ENCODE results near the gene MSL3B.
A peak's percentile ranks its signal among the peaks of the same experiment; 100 is the strongest.

MSL3B gene

GRCh38 chr2:233867993-233868532 is at the start of gene MSL3B:
Gene MSL3B (minus strand): TSS chr2:233868386.
- no peaks in the 10 kb centered on the region for H3K9me3 ChIP-seq
- no peak within 1 kb of the TSS for H3K27ac ChIP-seq
- intact Hi-C loops (cut with DNase I; ENCODE audit: low total_unique reads) = no loop called here
- H3K27me3 ChIP-seq = peaks cover 0 to 1% of the 10 kb centered on the region in 2 donors
- peak within 1 kb of the TSS; percentile 41 to 54 for H3K4me3 ChIP-seq
- DNase-seq = no peak
- TF ChIP-seq CTCF (IDR thresholded peaks at IDR 0.05) = no peak
- H3K4me1 ChIP-seq = no peaks in the 10 kb centered on the region
- H3K36me3 ChIP-seq = no peaks in the 10 kb centered on the region

- Histone ChIP-seq H3K36me3 (no peaks in the 10 kb centered on the region), H3K4me1 (no peaks in the 10 kb centered on the region), H3K9me3 (no peaks in the 10 kb centered on the region), H3K4me3 (no peak within 1 kb of the TSS), H3K27me3 (no peaks in the 10 kb centered on the region), H3K27ac (no peak within 1 kb of the TSS)
- no peak for TF ChIP-seq CTCF (IDR thresholded peaks at IDR 0.05)
- intact Hi-C loops (cut with DNase I; ENCODE audit: low total_unique reads) = no loop called here
- no peak for DNase-seq
Observed at GRCh38 chr2:233917116-233917515, 48.9 kb upstream of the MSL3B start, which contains the start of gene TRPM8. Gene TRPM8 (plus strand): TSS chr2:233917373. CDS start chr2:233926538, 9,165 bp downstream.

GRCh38 chr2:233915128-233915527 is 46.9 kb upstream of the MSL3B start:
- DNase-seq = no peak
- Histone ChIP-seq H3K9me3 (no peaks in the 10 kb centered on the region), H3K4me3 (no peak overlapping the region), H3K4me1 (no peaks in the 10 kb centered on the region), H3K27ac (no peak overlapping the region), H3K27me3 (no peaks in the 10 kb centered on the region), H3K36me3 (no peaks in the 10 kb centered on the region)
- TF ChIP-seq CTCF (IDR thresholded peaks at IDR 0.05) = no peak
- intact Hi-C loops (cut with DNase I; ENCODE audit: low total_unique reads) = no loop called here

GRCh38 chr2:233912691-233913423 is 44.7 kb upstream of the MSL3B start:
- H3K4me1 ChIP-seq = no peaks in the 10 kb centered on the region
- TF ChIP-seq CTCF (IDR thresholded peaks at IDR 0.05) = no peak
- no peak overlapping the region for H3K4me3 ChIP-seq
- H3K27ac ChIP-seq = no peak overlapping the region
- no peak for DNase-seq
- no peaks in the 10 kb centered on the region for H3K9me3 ChIP-seq
- H3K36me3 ChIP-seq = no peaks in the 10 kb centered on the region
- intact Hi-C loops (cut with DNase I; ENCODE audit: low total_unique reads) = no loop called here
- no peaks in the 10 kb centered on the region for H3K27me3 ChIP-seq

GRCh38 chr2:233907627-233908026 is 39.4 kb upstream of the MSL3B start:
- no peaks in the 10 kb centered on the region for H3K9me3 ChIP-seq
- no peak for DNase-seq
- no peak overlapping the region for H3K4me3 ChIP-seq
- no peaks in the 10 kb centered on the region for H3K27me3 ChIP-seq
- TF ChIP-seq CTCF (IDR thresholded peaks at IDR 0.05) = no peak
- intact Hi-C loops (cut with DNase I; ENCODE audit: low total_unique reads) = no loop called here
- H3K36me3 ChIP-seq = no peaks in the 10 kb centered on the region
- no peak overlapping the region for H3K27ac ChIP-seq
- H3K4me1 ChIP-seq = no peaks in the 10 kb centered on the region

Measured in tibial artery (tissue), 4 donors.